ENCODE results near the gene RNU7-1.

The RNU7-1 gene

GRCh38 chr12:6944381-6945186 is 968 bp downstream of the RNU7-1 start:
- DNase-seq = peak; percentile 92
- Histone ChIP-seq H3K27me3 (replicated peaks) (no peaks in the 10 kb centered on the region), H3K4me3 (ENCODE audit: low read depth, low read length) (peak overlapping the region; percentile 87), H3K27ac (peak overlapping the region; percentile 93), H3K36me3 (replicated peaks) (peaks cover 7% of the 10 kb centered on the region)
- TF ChIP-seq CTCF (IDR thresholded peaks at IDR 0.05; ENCODE audit: low read depth, low read length, missing control alignments) = peak; percentile 86
- in situ Hi-C loops (cut with HindIII; ENCODE audit: low pct_ligation_motif_present, low sequenced_read_pairs) = no loop called here

- no peaks in the 10 kb centered on the region for H3K27me3 ChIP-seq (replicated peaks)
- peaks cover 5% of the 10 kb centered on the region for H3K36me3 ChIP-seq (replicated peaks)
- no peak overlapping the region for H3K4me3 ChIP-seq (ENCODE audit: low read depth, low read length)
- H3K27ac ChIP-seq = no peak overlapping the region
- DNase-seq = no peak
- in situ Hi-C loops (cut with HindIII; ENCODE audit: low pct_ligation_motif_present, low sequenced_read_pairs) = no loop called here
- TF ChIP-seq CTCF (IDR thresholded peaks at IDR 0.05; ENCODE audit: low read depth, low read length, missing control alignments) = no peak
These were observed 2.0 kb downstream of the RNU7-1 start for GRCh38 chr12:6945613-6946012.

GRCh38 chr12:6946033-6946919 is 2.7 kb downstream of the RNU7-1 start:
- no peak for DNase-seq
- in situ Hi-C loops (cut with HindIII; ENCODE audit: low pct_ligation_motif_present, low sequenced_read_pairs) = no loop called here
- TF ChIP-seq CTCF (IDR thresholded peaks at IDR 0.05; ENCODE audit: low read depth, low read length, missing control alignments) = no peak
- no peaks in the 10 kb centered on the region for H3K27me3 ChIP-seq (replicated peaks)
- peaks cover 2% of the 10 kb centered on the region for H3K36me3 ChIP-seq (replicated peaks)
- H3K4me3 ChIP-seq (ENCODE audit: low read depth, low read length) = no peak overlapping the region
- no peak overlapping the region for H3K27ac ChIP-seq

- in situ Hi-C loops (cut with HindIII; ENCODE audit: low pct_ligation_motif_present, low sequenced_read_pairs) = no loop called here
- H3K27ac ChIP-seq = no peak overlapping the region
- H3K27me3 ChIP-seq (replicated peaks) = no peaks in the 10 kb centered on the region
- H3K36me3 ChIP-seq (replicated peaks) = peaks cover 2% of the 10 kb centered on the region
- no peak for DNase-seq
- no peak for TF ChIP-seq CTCF (IDR thresholded peaks at IDR 0.05; ENCODE audit: low read depth, low read length, missing control alignments)
- H3K4me3 ChIP-seq (ENCODE audit: low read depth, low read length) = no peak overlapping the region
These were observed 3.3 kb downstream of the RNU7-1 start for GRCh38 chr12:6946920-6947374.

- no peak for TF ChIP-seq CTCF (IDR thresholded peaks at IDR 0.05; ENCODE audit: low read depth, low read length, missing control alignments)
- H3K27ac ChIP-seq = no peak overlapping the region
- H3K36me3 ChIP-seq (replicated peaks) = peaks cover 2% of the 10 kb centered on the region
- in situ Hi-C loops (cut with HindIII; ENCODE audit: low pct_ligation_motif_present, low sequenced_read_pairs) = no loop called here
- H3K27me3 ChIP-seq (replicated peaks) = no peaks in the 10 kb centered on the region
- no peak overlapping the region for H3K4me3 ChIP-seq (ENCODE audit: low read depth, low read length)
- DNase-seq = no peak
These were observed 4.0 kb downstream of the RNU7-1 start for GRCh38 chr12:6947615-6948014.

Data from brain microvascular endothelial cell (primary cell).